GM12878 (cell line): ENCODE results near the gene DHRS9. TPM values are rescaled to one million over a fixed set of nuclear protein-coding genes. Genes with fewer than 3 reads are reported as not detected.

Source experiments
- CUX1 ChIP-seq: IDR thresholded peaks from 2 replicates; pipeline ENCODE4 v1.6.1; 2012; ENCODE audit warnings: improper control_type of control experiment, low read depth, low read length; ENCODE audit not compliant: insufficient replicate concordance
- EED ChIP-seq: sonication (generic); IDR thresholded peaks from 2 replicates; pipeline ENCODE4 v1.6.1; 2016; ENCODE audit warnings: antibody characterized with exemption, low read depth
- EZH2 ChIP-seq: IDR thresholded peaks from 2 replicates; pipeline ENCODE4 v1.6.1; 2012; ENCODE audit warnings: low read depth, mild to moderate bottlenecking, control low read depth, inconsistent platforms, low read length, borderline replicate concordance; ENCODE audit not compliant: control insufficient read depth
- JUNB ChIP-seq: IDR thresholded peaks from 2 replicates; pipeline ENCODE4 v1.6.1; 2016; ENCODE audit warnings: antibody characterized with exemption, mild to moderate bottlenecking
- SUZ12 ChIP-seq: fragments of 200-600 bp; sonication (generic); IDR thresholded peaks from one replicate; pipeline ENCODE4 v1.6.1; 2018; ENCODE audit warnings: antibody characterized with exemption, mild to moderate bottlenecking; ENCODE audit not compliant: unreplicated experiment
- ZSCAN29 ChIP-seq: fragments of 450-650 bp; IDR thresholded peaks from 2 replicates; pipeline ENCODE4 v1.6.1; 2017; ENCODE audit warnings: mild to moderate bottlenecking, moderate library complexity
- polyA plus RNA-seq, 11 experiments: library from polyadenylated mRNA; depleted of rRNA in 4 of 11; unstranded in 6 of 11; stranded (reverse) in 5 of 11; fragments of >200 nt; fragmentation: Nextera tagmentation in 4 of 11; fragmentation: Illumina TruSeq in 1 of 11; extraction: Ambion mirVana in 4 of 11; extraction: Trizol in 1 of 11; gene quantifications; 1 replicate in 1 of 11; 2 replicates in 10 of 11; pipeline versions ENCODE4 v1.2.1 to v1.2.3, GENCODE V29; 2011 to 2016; ENCODE audit warnings: inconsistent platforms in 2 of 11, missing spikeins in 2 of 11, low read depth in 1 of 11
- total RNA-seq, 4 experiments: library from RNA; depleted of rRNA in 3 of 4; stranded (reverse); fragments of >200 nt in 3 of 4; fragmentation: Illumina TruSeq in 1 of 4; extraction: Trizol in 1 of 4; gene quantifications; 2 replicates each; pipeline versions ENCODE4 v1.2.1 to v1.2.3, GENCODE V29; 2013 to 2021
- TF ChIP-seq, protein P1 (sequence below), 3 experiments: IDR thresholded peaks in 2 of 3; conservative IDR thresholded peaks in 1 of 3; 2 replicates each; pipeline ENCODE4 v1.5.1; 2011; ENCODE audit warnings: low read depth in 3 of 3, low read length in 3 of 3, mild to moderate bottlenecking in 3 of 3, control low read depth in 2 of 3, moderate library complexity in 2 of 3, inconsistent platforms in 1 of 3, mixed read lengths in 1 of 3; ENCODE audit not compliant: control insufficient read depth in 2 of 3, insufficient read depth in 1 of 3; ENCODE audit errors: extremely low read depth in 1 of 3

DHRS9 gene
- total and polyA plus RNA-seq, 10 of the 15 experiments (the other 5 are each of a cell fraction or from before 2014, with no cell fraction given) = 0.09 to 0.34 (median 0.13) TPM; not detected in 5

DNA sequence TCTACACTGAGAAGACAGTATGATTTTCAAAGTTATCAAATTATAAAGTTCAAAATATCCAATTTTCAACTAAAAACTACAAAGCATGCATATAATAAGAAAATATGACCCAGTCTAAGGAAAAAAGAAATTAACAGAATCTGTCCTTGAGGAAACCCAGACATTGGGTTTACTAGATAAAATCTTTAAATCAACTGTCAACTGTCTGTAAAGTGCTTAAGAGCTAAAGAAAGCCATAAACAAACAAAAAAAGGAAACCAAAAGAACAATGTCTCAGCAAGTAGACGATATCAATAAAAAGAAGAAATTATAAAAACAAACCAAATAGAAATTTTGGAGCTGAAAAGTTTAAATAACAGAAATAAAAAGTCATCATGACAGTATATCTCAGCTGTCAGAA is 27.8 kb upstream of the DHRS9 start (continued):
- TF ChIP-seq, protein P1, sequence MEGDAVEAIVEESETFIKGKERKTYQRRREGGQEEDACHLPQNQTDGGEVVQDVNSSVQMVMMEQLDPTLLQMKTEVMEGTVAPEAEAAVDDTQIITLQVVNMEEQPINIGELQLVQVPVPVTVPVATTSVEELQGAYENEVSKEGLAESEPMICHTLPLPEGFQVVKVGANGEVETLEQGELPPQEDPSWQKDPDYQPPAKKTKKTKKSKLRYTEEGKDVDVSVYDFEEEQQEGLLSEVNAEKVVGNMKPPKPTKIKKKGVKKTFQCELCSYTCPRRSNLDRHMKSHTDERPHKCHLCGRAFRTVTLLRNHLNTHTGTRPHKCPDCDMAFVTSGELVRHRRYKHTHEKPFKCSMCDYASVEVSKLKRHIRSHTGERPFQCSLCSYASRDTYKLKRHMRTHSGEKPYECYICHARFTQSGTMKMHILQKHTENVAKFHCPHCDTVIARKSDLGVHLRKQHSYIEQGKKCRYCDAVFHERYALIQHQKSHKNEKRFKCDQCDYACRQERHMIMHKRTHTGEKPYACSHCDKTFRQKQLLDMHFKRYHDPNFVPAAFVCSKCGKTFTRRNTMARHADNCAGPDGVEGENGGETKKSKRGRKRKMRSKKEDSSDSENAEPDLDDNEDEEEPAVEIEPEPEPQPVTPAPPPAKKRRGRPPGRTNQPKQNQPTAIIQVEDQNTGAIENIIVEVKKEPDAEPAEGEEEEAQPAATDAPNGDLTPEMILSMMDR (IDR thresholded peaks at IDR 0.05 in 2 of 3, conservative IDR thresholded peaks at IDR 0.05 in 1 of 3; ENCODE audit: control insufficient read depth in 2 of 3, extremely low read depth in 1 of 3, insufficient read depth in 1 of 3, low read depth in 3 of 3, low read length in 3 of 3) = no peak
- no peak for TF ChIP-seq ZSCAN29
- no peak for TF ChIP-seq CUX1
- TF ChIP-seq JUNB = no peak
- TF ChIP-seq SUZ12 = no peak
- TF ChIP-seq EZH2 = no peak
- no peak for TF ChIP-seq EED
